ENCODE measurements around the gene TRAT1.
"Not testable (repeated sequence)": the region's sequence is repeated elsewhere in the genome, so short reads cannot be mapped to it uniquely, and the experiment has no call there.

The TRAT1 gene, protein sequence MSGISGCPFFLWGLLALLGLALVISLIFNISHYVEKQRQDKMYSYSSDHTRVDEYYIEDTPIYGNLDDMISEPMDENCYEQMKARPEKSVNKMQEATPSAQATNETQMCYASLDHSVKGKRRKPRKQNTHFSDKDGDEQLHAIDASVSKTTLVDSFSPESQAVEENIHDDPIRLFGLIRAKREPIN

GRCh38 chr3:108822123-108822897 lies at the start of gene TRAT1:
Gene TRAT1, plus strand, starts transcription at chr3:108822786. Its CDS starts 142 bp downstream, at chr3:108822928.
- DNase-seq, result no peak

- DNase-seq, result no peak
Observed at GRCh38 chr3:108775649-108776048, 46.9 kb upstream of the TRAT1 start.

DNA sequence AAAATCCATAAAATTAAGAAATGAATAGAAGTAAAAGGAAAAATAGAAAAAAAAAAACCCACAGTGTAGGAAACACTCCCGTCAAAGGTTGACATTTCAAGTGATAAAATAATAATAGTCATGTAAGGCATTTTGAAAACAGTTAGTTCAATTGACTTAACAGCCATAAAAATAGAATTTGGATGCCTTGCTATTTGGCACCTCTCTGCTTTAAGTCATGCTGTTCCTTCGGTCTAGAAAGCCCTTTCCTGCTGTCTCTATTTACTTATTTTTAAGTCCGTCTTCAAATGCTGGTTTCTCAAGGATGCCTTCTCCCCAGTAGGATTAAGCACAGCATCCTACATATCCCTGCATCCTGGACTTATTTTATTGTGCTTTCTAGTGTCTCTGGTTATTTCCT lies 43.1 kb upstream of the TRAT1 start:
- DNase-seq, result no peak

DNA sequence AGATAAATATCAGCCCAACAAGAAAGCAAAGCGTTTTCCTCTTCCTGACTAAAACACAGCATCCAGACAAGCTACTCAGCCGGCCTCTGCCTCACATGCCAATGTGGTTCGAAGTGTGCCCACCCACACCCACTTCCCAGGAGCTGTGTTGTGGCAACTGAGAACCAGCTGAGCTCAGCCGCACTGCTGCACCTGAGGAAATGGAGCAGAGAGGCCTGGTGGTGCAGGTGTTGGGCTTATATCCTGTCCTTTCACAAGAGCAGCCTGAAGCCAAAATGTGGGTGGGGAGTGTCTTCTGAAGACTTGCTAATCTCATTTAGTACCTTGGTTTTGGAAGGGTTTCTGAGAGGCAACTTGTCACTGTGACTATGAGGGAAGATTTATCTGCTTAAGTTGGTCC lies 42.4 kb upstream of the TRAT1 start:
- DNase-seq, result no peak

DNA sequence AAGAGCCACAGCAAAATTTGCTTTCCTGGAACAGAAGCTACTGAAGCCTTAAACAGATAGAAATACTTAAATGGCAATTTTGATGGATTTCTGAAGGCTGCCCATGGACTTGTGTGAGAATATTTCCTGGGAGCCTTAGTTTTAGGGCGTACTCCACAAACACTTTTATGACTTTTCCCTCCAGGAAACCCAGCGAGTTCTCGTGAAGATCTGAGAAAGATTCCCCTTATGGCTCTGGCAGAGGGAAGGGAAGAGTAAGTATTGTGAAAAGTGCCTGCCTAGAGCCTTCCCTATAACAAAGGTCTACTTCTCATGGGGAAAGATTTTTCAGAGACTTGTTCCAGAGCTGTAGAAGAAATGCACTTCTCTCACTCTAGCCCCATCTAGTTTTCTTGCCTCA lies 31.1 kb upstream of the TRAT1 start:
- no peak for DNase-seq

DNA sequence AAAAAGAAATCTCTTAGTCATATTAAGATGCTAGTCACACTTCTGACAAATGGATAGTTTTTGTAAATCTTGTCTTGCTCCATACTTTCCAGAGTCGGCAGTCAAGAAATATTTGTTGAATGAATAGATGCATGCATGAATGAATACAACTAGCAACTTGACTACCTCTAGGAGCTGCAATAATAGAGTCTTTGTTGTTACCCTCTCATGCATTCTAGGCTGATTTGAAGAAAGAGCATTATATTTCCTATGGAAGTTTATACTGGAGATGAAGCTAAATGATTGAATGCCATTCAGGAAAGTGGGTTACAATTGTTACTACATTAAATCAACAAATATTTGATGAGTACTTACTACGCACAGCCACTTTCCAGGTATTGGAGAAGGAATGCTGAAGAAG lies 18.1 kb upstream of the TRAT1 start:
- no peak for DNase-seq

DNA sequence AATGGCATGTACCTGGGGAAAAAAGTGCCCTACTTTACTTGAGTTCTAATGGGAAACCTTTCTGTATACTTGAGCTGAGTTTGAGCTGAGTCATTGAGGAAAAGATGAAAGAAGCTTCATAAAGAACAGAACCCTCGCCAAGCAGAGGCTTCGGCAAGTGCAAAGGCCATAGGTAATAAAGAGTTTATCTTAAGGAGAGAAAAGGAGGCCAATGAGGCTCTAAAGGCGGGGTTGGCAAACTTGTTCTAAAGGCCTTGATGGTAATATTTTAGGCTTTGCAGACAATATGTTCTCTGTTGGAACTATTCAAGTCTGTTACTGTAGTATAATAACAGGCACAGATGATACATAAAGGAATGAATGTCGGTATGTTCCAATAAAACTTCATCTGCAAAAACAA lies 17.6 kb upstream of the TRAT1 start:
- no peak for DNase-seq

GRCh38 chr3:108806316-108806715 lies 16.3 kb upstream of the TRAT1 start:
- no peak for DNase-seq

- no peak for DNase-seq
Observed at GRCh38 chr3:108818404-108818803, 4.2 kb upstream of the TRAT1 start.

DNA sequence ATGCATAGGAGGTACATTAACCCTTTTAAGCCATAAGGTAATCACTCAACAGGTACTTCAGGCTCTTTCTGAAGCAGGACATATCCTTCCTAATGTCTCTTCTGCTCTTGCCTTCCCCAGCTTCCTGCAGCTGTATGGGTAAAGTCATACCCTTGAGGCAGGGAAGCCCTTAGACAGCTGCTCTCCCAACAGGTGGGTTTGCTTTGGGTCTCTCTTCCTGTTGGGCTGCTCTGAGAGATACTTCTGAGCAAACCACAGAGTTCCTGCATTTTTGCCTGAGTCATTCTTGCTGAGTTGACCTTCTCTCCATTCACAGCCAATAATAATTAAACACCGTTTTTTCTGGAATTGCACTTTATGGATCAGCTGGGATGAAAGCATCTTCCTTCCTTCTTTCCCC lies 2.0 kb upstream of the TRAT1 start:
- no peak for DNase-seq

DNA sequence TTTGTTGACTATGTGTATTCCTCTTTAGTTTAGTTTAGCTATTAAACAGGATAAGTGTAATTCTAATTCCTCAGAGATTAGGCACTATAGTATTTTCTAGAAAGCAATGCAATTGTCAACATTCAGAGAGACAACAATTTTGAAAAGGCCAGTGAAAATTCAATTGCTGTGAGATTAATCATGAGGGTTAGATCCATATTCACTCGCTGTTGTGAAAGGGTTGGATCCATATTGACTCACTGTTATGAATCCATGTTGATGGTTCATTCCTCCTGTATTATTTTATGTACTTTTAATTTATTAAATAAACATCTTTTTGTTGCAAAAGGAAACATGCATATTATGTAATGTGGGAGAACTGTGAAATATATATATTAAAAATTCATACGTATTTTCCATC lies 641 bp downstream of the TRAT1 start:
- no peak for DNase-seq

DNA sequence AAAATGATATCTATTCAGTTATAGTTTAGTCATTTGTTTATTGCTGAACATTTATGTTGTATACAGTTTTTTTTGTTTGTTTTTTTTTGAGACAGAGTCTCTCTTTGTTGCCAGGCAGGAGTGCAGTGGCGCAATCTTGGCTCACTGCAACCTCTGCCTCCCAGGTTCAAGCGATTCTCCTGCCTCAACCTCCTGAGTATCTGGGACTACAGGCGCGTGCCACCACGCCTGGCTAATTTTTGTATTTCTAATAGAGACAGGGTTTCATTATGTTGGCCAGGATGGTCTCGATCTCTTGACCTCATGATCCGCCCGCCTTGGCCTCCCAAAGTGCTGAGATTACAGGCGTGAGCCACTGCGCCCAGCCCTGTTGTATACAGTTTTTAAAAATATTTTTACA lies 1.2 kb downstream of the TRAT1 start:
- not testable (repeated sequence) for DNase-seq

DNA sequence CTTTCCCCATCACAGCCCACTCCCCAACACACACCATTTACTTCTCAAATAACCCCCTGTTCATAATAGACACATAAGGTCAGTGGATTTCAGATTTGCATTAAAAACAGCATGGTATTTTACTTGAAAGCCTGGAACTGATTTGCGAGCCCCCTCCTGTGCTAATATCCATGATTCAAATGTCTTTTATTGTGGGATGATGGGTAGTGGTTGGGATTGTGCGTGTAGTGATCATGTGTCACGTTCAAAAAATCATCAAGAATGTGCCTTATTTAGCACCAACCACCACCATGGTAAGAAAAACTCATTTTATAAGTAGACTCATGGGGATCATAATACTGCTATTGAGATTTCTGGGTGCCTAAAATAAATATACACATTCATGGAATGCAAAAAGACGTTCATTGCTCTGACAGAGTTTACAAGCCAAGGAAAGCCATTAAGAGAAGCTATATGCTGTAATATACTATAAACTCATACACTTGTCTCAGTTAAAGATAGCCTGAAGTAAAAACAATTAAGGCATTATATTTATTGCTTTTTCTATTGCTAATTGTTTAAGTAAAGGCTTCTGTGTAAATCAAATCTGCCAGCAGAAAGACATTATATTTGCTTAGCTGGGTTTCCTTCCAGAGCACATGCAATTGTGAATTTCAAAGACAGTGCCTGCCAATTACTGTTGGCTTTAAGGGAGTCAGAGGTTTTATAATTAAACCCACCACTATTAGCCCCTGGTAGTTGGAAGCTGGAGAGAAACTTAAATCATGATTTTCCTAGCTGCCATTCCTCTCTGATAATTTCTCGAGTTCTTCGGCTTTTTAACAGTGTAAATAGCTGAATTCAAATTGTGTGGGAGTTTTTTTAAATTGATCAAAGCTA lies 4.0 kb downstream of the TRAT1 start:
- no peak for DNase-seq

DNA sequence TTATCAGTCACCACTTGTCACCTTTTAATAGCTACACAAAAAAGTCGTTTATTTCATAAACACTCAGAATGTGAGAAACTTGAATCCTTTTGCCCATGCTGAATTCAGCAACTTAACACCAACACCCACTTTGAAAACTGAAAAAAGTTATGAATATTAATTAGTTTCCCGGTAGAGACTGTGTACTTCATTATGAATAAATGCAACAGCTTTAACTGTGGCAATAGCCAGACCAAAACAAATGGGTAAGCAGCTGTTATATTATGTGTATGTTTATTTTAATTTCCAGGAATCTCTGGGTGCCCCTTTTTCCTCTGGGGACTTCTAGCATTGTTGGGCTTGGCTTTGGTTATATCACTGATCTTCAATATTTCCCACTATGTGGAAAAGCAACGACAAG lies 7.8 kb downstream of the TRAT1 start:
- DNase-seq, result no peak

DNA sequence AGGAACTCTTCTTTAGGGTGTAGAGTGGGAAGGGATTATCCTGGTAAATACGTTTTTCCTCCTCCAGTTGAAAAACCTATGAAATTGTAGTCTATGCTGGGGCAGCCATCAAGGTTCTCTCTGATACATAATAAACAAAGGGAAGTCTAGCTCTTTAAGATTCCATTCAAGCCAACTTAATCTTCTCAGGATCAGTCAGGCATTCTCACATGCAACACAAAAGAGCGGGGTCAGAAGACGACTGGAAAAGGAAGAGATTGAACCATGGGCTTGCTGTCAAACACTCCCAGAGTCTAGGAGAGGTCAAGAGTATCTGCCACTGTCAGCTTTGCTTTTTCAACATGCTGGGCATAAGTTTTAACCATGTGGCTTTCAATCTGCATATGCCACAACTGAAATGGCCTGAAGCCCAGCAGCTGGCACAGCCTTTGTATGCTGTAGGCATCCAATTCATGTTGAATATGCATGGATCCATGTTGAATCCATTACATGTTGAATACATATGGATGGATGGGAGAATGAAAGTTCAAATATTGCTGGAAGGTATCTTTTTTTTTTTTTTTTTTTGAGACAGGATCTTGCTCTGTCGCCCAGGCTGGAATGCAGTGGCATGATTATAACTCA lies 8.5 kb downstream of the TRAT1 start:
- no peak for DNase-seq

- no peak for DNase-seq
Observed at GRCh38 chr3:108833611-108834010, 11.0 kb downstream of the TRAT1 start.

DNA sequence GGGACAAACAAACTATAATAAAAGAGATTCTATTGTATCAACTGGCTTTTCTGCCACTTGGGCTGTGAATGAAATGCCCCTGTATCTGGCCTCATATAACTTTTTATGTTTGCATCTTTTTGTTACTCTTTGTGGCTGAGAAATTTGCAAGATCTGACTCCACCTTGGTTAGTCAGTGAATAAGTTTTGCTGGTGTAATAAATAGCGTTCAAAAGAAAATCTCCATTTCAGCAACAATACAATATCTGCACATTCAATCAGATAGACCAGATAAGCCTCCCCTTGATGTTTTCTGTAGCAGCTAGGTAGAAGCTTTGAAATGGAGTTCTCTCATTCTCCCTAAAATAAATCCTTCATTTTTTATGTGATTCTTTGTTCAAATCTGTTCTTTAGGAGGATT lies 12.0 kb downstream of the TRAT1 start:
- no peak for DNase-seq

DNA sequence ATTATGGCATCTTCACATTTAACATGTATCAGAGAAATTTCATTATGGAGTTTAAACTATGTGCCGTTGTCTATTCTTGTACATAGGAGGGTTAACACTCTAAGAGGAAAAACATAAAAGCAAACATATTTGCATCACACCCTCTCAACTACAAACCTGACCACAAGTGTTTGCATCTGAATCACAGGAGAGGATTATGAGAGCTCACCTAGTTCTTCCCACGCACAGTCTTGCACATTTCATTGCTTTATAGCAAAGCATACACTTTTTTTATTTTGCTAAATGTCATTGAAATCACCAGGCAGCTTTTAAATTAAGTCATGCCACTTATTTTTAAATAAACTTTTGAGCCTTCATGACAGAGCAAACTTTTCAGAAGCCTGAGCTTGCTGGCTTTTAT lies 12.5 kb downstream of the TRAT1 start:
- DNase-seq, result no peak

- no peak for DNase-seq
Observed at GRCh38 chr3:108838436-108838835, 15.8 kb downstream of the TRAT1 start.

DNA sequence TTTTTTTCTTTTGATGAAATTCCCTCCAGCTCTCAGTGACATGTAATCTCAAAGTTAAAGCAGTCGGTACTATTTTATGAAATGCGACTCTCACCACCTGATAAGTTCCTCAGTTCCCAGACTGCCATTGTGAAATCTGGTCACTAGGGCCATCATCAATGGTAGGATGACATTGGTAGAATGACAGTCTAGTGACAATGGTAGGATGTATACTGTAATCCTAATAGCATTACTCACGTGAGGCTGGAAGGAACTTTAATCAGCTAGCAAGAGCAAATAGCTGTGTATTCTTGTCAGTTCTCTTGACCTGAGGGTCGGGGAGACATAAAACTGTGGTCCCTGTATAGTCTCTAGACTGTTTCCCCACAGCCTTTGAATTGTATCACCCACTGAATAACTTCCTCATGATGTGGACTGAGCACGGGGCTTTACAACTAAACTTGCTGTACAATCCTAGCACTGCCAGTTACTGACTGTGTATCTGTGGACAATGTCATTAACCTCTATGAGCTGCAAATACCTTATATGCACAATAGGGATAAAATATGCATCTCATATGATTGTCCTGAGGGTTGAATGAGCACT lies 23.2 kb downstream of the TRAT1 start:
- no peak for DNase-seq

DNA sequence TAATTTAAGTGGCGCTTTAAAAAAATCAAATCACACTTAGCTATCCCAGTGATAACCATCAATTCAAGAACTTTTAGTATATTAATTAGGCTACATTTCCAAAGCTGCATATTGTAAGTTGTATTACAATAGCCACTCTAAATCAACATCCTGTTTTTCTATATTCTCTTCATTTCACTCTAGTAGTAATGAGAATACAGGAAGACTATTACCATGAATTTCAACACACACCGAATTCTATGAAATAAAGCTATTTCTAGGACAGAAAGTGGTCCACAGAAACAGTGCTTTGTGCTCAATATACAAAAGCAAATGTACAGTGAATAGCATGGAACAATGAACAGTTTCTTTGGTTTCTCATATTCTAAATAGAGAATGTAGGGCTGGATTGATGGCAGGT lies 24.6 kb downstream of the TRAT1 start:
- no peak for DNase-seq

DNA sequence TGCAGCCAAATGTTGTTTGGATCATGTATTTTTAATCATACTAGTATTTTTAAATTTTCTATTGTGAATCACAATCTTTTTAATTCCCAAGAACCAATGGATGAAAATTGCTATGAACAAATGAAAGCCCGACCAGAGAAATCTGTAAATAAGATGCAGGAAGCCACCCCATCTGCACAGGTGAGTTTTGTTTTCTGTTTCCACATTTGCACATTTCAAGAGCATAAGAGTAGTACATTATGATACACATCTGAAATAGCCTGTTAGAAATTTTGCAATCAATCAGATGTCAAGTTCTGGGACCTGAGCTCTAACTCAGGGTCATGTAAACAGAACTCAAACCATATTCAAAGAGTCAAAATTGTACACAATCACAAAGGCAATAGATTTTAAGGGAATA lies 26.5 kb downstream of the TRAT1 start:
- DNase-seq, result no peak

- DNase-seq, result no peak
Observed at GRCh38 chr3:108861401-108861800, 38.8 kb downstream of the TRAT1 start.

Measured in NCI-H187 treated with DMSO at 0.1 percent for 48 hours (cell line).